Liver (tissue), 3 donors: ENCODE data around the gene CHI3L2.

ENCODE experiments used
- FOXA1 ChIP-seq: IDR thresholded peaks from 2 replicates; pipeline ENCODE4 v1.6.1; 2016; ENCODE audit warnings: antibody characterized with exemption
- FOXA2 ChIP-seq: IDR thresholded peaks from 2 replicates; pipeline ENCODE4 v1.6.1; 2016; ENCODE audit warnings: antibody characterized with exemption
- GABPA ChIP-seq, 2 donors: IDR thresholded peaks in 1 of 2; conservative IDR thresholded peaks in 1 of 2; 2 replicates each; pipeline ENCODE4 v1.6.1; 2016; ENCODE audit warnings: antibody characterized with exemption in 2 of 2, mild to moderate bottlenecking in 1 of 2, moderate library complexity in 1 of 2
- HNF4A ChIP-seq, 2 donors: conservative IDR thresholded peaks; 2 replicates each; pipeline ENCODE4 v1.6.1; 2016; ENCODE audit warnings: antibody characterized with exemption in 2 of 2, mild to moderate bottlenecking in 2 of 2
- RAD21 ChIP-seq, 2 donors: IDR thresholded peaks; 2 replicates each; pipeline ENCODE4 v1.6.1; 2016; ENCODE audit warnings: antibody characterized with exemption in 2 of 2, mild to moderate bottlenecking in 2 of 2
- SP1 ChIP-seq: IDR thresholded peaks from 2 replicates; pipeline ENCODE4 v1.6.1; 2018; ENCODE audit warnings: antibody characterized with exemption, mild to moderate bottlenecking
- TAF1 ChIP-seq: conservative IDR thresholded peaks from 2 replicates; pipeline ENCODE4 v1.6.1; 2016; ENCODE audit warnings: antibody characterized with exemption, mild to moderate bottlenecking
- YY1 ChIP-seq: IDR thresholded peaks from 2 replicates; pipeline ENCODE4 v1.6.1; 2016; ENCODE audit warnings: antibody characterized with exemption, mild to moderate bottlenecking
- TF ChIP-seq, protein P1 (sequence below): fragments of 150-350 bp; IDR thresholded peaks from 2 replicates; pipeline ENCODE4 v1.5.1; 2017; ENCODE audit warnings: improper control_type of control experiment, low read depth, low read length; ENCODE audit not compliant: missing input control
- TF ChIP-seq, protein P2 (sequence below): IDR thresholded peaks from 2 replicates; pipeline ENCODE4 v1.6.1; 2016; ENCODE audit warnings: antibody characterized with exemption
- TF ChIP-seq, protein P3 (sequence below): IDR thresholded peaks from 2 replicates; pipeline ENCODE4 v1.6.1; 2016; ENCODE audit warnings: antibody characterized with exemption, mild to moderate bottlenecking
- TF ChIP-seq, protein P4 (sequence below): IDR thresholded peaks from 2 replicates; pipeline ENCODE4 v1.6.1; 2016; ENCODE audit warnings: antibody characterized with exemption
- TF ChIP-seq, protein P5 (sequence below): IDR thresholded peaks from 2 replicates; pipeline ENCODE4 v1.6.1; 2016; ENCODE audit warnings: antibody characterized with exemption
- donor health status: healthy.
- donor health status: healthy.

DNA sequence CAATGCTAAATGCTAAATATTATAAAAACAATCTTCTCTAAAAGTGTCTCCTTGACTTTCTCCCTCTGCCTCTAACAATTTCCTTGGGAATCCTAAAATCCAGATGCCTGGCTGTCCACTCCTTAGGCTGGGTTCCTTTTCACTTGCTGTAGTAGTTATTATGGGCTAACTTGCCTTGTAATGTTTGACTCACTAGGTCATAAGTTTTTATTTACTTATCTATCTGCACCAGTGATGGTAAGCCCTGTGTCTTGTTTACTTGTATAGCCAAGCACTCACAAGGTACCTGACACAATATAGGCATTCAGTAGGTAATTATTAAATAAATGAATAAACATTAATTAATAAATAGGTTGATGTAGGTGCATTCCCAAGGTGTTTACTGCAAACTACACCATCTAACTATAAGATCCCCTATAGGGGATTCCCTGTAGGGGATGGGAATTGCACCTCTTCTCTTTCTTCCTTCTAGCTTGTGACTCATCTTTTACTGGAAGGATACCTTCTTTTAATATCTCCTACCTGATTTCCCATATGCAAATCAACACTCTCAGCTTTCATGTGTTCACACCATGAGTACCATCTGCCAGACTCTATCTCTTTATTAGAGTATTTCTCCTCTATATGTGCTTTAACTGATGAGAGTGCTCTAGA is 48.4 kb downstream of the CHI3L2 start:
- TF ChIP-seq, protein P1, sequence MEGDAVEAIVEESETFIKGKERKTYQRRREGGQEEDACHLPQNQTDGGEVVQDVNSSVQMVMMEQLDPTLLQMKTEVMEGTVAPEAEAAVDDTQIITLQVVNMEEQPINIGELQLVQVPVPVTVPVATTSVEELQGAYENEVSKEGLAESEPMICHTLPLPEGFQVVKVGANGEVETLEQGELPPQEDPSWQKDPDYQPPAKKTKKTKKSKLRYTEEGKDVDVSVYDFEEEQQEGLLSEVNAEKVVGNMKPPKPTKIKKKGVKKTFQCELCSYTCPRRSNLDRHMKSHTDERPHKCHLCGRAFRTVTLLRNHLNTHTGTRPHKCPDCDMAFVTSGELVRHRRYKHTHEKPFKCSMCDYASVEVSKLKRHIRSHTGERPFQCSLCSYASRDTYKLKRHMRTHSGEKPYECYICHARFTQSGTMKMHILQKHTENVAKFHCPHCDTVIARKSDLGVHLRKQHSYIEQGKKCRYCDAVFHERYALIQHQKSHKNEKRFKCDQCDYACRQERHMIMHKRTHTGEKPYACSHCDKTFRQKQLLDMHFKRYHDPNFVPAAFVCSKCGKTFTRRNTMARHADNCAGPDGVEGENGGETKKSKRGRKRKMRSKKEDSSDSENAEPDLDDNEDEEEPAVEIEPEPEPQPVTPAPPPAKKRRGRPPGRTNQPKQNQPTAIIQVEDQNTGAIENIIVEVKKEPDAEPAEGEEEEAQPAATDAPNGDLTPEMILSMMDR = no peak
- TF ChIP-seq, protein P2, sequence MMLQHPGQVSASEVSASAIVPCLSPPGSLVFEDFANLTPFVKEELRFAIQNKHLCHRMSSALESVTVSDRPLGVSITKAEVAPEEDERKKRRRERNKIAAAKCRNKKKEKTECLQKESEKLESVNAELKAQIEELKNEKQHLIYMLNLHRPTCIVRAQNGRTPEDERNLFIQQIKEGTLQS = no peak
- no peak for TF ChIP-seq FOXA2
- no peak for TF ChIP-seq YY1
- no peak for TF ChIP-seq SP1
- TF ChIP-seq, protein P3, sequence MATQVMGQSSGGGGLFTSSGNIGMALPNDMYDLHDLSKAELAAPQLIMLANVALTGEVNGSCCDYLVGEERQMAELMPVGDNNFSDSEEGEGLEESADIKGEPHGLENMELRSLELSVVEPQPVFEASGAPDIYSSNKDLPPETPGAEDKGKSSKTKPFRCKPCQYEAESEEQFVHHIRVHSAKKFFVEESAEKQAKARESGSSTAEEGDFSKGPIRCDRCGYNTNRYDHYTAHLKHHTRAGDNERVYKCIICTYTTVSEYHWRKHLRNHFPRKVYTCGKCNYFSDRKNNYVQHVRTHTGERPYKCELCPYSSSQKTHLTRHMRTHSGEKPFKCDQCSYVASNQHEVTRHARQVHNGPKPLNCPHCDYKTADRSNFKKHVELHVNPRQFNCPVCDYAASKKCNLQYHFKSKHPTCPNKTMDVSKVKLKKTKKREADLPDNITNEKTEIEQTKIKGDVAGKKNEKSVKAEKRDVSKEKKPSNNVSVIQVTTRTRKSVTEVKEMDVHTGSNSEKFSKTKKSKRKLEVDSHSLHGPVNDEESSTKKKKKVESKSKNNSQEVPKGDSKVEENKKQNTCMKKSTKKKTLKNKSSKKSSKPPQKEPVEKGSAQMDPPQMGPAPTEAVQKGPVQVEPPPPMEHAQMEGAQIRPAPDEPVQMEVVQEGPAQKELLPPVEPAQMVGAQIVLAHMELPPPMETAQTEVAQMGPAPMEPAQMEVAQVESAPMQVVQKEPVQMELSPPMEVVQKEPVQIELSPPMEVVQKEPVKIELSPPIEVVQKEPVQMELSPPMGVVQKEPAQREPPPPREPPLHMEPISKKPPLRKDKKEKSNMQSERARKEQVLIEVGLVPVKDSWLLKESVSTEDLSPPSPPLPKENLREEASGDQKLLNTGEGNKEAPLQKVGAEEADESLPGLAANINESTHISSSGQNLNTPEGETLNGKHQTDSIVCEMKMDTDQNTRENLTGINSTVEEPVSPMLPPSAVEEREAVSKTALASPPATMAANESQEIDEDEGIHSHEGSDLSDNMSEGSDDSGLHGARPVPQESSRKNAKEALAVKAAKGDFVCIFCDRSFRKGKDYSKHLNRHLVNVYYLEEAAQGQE = no peak
- TF ChIP-seq FOXA1 = no peak
- TF ChIP-seq, protein P4, sequence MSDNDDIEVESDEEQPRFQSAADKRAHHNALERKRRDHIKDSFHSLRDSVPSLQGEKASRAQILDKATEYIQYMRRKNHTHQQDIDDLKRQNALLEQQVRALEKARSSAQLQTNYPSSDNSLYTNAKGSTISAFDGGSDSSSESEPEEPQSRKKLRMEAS = no peak
- no peak for TF ChIP-seq TAF1
- TF ChIP-seq RAD21 (IDR thresholded peaks at IDR 0.05) = no peak
- TF ChIP-seq, protein P5, sequence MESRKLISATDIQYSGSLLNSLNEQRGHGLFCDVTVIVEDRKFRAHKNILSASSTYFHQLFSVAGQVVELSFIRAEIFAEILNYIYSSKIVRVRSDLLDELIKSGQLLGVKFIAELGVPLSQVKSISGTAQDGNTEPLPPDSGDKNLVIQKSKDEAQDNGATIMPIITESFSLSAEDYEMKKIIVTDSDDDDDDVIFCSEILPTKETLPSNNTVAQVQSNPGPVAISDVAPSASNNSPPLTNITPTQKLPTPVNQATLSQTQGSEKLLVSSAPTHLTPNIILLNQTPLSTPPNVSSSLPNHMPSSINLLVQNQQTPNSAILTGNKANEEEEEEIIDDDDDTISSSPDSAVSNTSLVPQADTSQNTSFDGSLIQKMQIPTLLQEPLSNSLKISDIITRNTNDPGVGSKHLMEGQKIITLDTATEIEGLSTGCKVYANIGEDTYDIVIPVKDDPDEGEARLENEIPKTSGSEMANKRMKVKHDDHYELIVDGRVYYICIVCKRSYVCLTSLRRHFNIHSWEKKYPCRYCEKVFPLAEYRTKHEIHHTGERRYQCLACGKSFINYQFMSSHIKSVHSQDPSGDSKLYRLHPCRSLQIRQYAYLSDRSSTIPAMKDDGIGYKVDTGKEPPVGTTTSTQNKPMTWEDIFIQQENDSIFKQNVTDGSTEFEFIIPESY = no peak
- TF ChIP-seq HNF4A (conservative IDR thresholded peaks at IDR 0.05) = no peak
- TF ChIP-seq GABPA (IDR thresholded peaks at IDR 0.05 in 1 of 2, conservative IDR thresholded peaks at IDR 0.05 in 1 of 2) = no peak
